K562 (cell line): ENCODE data around the gene DAD1. TPM values are rescaled to one million over a fixed set of nuclear protein-coding genes. Genes with fewer than 3 reads are reported as not detected.

Source experiments
- ARID4B ChIP-seq: sonication (generic); formaldehyde crosslinking; IDR thresholded peaks from 2 replicates; pipeline ENCODE4 v1.8.0; 2022; ENCODE audit warnings: mild to moderate bottlenecking, missing genetic modification reagents
- CBX1 ChIP-seq: sonication (generic); IDR thresholded peaks from 2 replicates; pipeline ENCODE4 v1.6.1; 2016; ENCODE audit warnings: antibody characterized with exemption, low read depth, mild to moderate bottlenecking
- CEBPB ChIP-seq: fragments of 450-650 bp; IDR thresholded peaks from 2 replicates; pipeline ENCODE4 v1.6.1; 2016; ENCODE audit warnings: missing genetic modification characterization, missing compliant biosample characterization
- EZH2 ChIP-seq: IDR thresholded peaks from 2 replicates; pipeline ENCODE4 v1.6.1; 2012; ENCODE audit warnings: low read depth, mild to moderate bottlenecking, inconsistent platforms, low read length, borderline replicate concordance
- GABPB1 ChIP-seq: sonication (generic); formaldehyde crosslinking; IDR thresholded peaks from 2 replicates; pipeline ENCODE4 v1.8.0; 2022; ENCODE audit warnings: mild to moderate bottlenecking, missing genetic modification reagents
- HMG20A ChIP-seq: fragments of 450-650 bp; formaldehyde crosslinking; conservative IDR thresholded peaks from 2 replicates; pipeline ENCODE4 v1.4.0; 2020; ENCODE audit warnings: mild to moderate bottlenecking, mixed read lengths
- HNRNPLL ChIP-seq: fragments of 200-400 bp; formaldehyde crosslinking; IDR thresholded peaks from 2 replicates; pipeline ENCODE4 v1.6.1; 2017; ENCODE audit warnings: low read length, low read depth, mild to moderate bottlenecking; ENCODE audit not compliant: poor library complexity, severe bottlenecking
- L3MBTL2 ChIP-seq: fragments of 450-650 bp; IDR thresholded peaks from 2 replicates; pipeline ENCODE4 v1.6.1; 2016; ENCODE audit warnings: mild to moderate bottlenecking, moderate library complexity
- MAFK ChIP-seq: IDR thresholded peaks from 2 replicates; pipeline ENCODE4 v1.6.1; 2011; ENCODE audit warnings: low read length, improper control_type of control experiment
- NFRKB ChIP-seq: fragments of 450-650 bp; IDR thresholded peaks from 2 replicates; pipeline ENCODE4 v1.6.1; 2016; ENCODE audit warnings: low read depth
- RAD21 ChIP-seq, 2 experiments: fragments of 250-450 bp in 1 of 2; fragments of 450-650 bp in 1 of 2; sonication (Bioruptor Pico) in 1 of 2; formaldehyde crosslinking in 1 of 2; IDR thresholded peaks in 1 of 2; conservative IDR thresholded peaks in 1 of 2; 2 replicates each; pipeline versions ENCODE4 v1.4.0 to v1.8.0; 2020 to 2022; ENCODE audit warnings: mild to moderate bottlenecking in 2 of 2, moderate library complexity in 1 of 2
- SMARCE1 ChIP-seq: fragments of 450-650 bp; IDR thresholded peaks from 2 replicates; pipeline ENCODE4 v1.7.1; 2016; ENCODE audit warnings: mild to moderate bottlenecking
- STAT6 ChIP-seq: sonication (generic); formaldehyde crosslinking; IDR thresholded peaks from 2 replicates; pipeline ENCODE4 v1.8.1; 2023; ENCODE audit warnings: mild to moderate bottlenecking, missing genetic modification reagents
- TBP ChIP-seq: optimal IDR thresholded peaks from 2 replicates; pipeline ENCODE3; 2011; ENCODE audit warnings: low read depth, low read length, improper control_type of control experiment
- U2AF2 ChIP-seq: fragments of 200-400 bp; formaldehyde crosslinking; optimal IDR thresholded peaks from 2 replicates; pipeline ENCODE3; 2017; ENCODE audit warnings: low read depth, mild to moderate bottlenecking, low read length
- ZC3H4 ChIP-seq: sonication (generic); formaldehyde crosslinking; IDR thresholded peaks from 2 replicates; pipeline ENCODE4 v1.9.0; 2021; ENCODE audit warnings: missing genetic modification reagents, borderline replicate concordance
- ZEB2 ChIP-seq: fragments of 450-650 bp; IDR thresholded peaks from 2 replicates; pipeline ENCODE4 v1.6.1; 2016
- ZFP36 ChIP-seq: fragments of 150-350 bp; IDR thresholded peaks from 2 replicates; pipeline ENCODE4 v1.6.1; 2018; ENCODE audit warnings: low read length, low read depth; ENCODE audit not compliant: partially characterized antibody
- polyA plus RNA-seq, 8 experiments: library from polyadenylated mRNA; depleted of rRNA in 4 of 8; stranded (reverse) in 5 of 8; unstranded in 3 of 8; fragments of >200 nt; fragmentation: Nextera tagmentation in 2 of 8; fragmentation: Illumina TruSeq in 1 of 8; extraction: Ambion mirVana in 2 of 8; extraction: Trizol in 1 of 8; gene quantifications; 2 replicates each; pipeline versions ENCODE4 v1.2.1 to v1.2.3, GENCODE V29; 2011 to 2014; ENCODE audit warnings: inconsistent platforms in 1 of 8, missing spikeins in 1 of 8
- total RNA-seq, 7 experiments: library from RNA; depleted of rRNA in 6 of 7; stranded (reverse); fragments of >200 nt in 6 of 7; fragmentation: Illumina TruSeq in 2 of 7; extraction: Trizol in 2 of 7; gene quantifications; 2 replicates each; pipeline versions ENCODE4 v1.2.1 to v1.2.3, GENCODE V29; 2011 to 2021; ENCODE audit warnings: low replicate concordance in 1 of 7
- TF ChIP-seq, protein P1 (sequence below): IDR thresholded peaks from 2 replicates; pipeline ENCODE4 v1.6.1; 2012; ENCODE audit warnings: low read depth, low read length, improper control_type of control experiment, borderline replicate concordance
- TF ChIP-seq, protein P2 (sequence below): fragments of 250-450 bp; sonication (Bioruptor Pico); IDR thresholded peaks from 2 replicates; pipeline ENCODE4 v1.8.0; 2022; ENCODE audit warnings: inconsistent platforms, mild to moderate bottlenecking, moderate library complexity, borderline replicate concordance

Gene DAD1
- total and polyA plus RNA-seq, 9 of the 15 experiments (the other 6 are each of a cell fraction or from before 2014, with no cell fraction given): 104 to 617 (median 222) TPM

- TF ChIP-seq EZH2 (no peak), ZFP36 (no peak), ARID4B (CRISPR knock-in tag) (no peak), L3MBTL2 (peak; percentile 79), U2AF2 (no peak), CBX1 (no peak), MAFK (no peak; the same call in 1 of the 2 replicates), ZEB2 (peak; percentile 26; the same call in 1 of the 2 replicates), CEBPB (no peak), NFRKB (no peak), HMG20A (CRISPR knock-in tag) (no peak), TBP (no peak), HNRNPLL (no peak), STAT6 (CRISPR knock-in tag) (no peak), GABPB1 (CRISPR knock-in tag) (no peak), RAD21 (CRISPR knock-in tag; conservative IDR thresholded peaks at IDR 0.05 in 1 of 2, IDR thresholded peaks at IDR 0.05 in 1 of 2) (no peak), ZC3H4 (CRISPR knock-in tag) (no peak), SMARCE1 (peak; percentile 97)
- TF ChIP-seq, protein P1, sequence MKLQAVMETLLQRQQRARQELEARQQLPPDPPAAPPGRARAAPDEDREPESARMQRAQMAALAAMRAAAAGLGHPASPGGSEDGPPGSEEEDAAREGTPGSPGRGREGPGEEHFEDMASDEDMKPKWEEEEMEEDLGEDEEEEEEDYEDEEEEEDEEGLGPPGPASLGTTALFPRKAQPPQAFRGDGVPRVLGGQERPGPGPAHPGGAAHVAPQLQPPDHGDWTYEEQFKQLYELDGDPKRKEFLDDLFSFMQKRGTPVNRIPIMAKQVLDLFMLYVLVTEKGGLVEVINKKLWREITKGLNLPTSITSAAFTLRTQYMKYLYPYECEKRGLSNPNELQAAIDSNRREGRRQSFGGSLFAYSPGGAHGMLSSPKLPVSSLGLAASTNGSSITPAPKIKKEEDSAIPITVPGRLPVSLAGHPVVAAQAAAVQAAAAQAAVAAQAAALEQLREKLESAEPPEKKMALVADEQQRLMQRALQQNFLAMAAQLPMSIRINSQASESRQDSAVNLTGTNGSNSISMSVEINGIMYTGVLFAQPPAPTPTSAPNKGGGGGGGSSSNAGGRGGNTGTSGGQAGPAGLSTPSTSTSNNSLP: no peak
- TF ChIP-seq, protein P2, sequence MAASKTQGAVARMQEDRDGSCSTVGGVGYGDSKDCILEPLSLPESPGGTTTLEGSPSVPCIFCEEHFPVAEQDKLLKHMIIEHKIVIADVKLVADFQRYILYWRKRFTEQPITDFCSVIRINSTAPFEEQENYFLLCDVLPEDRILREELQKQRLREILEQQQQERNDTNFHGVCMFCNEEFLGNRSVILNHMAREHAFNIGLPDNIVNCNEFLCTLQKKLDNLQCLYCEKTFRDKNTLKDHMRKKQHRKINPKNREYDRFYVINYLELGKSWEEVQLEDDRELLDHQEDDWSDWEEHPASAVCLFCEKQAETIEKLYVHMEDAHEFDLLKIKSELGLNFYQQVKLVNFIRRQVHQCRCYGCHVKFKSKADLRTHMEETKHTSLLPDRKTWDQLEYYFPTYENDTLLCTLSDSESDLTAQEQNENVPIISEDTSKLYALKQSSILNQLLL (CRISPR knock-in tag): no peak
These were observed 52.1 kb downstream of the DAD1 start (continued) for GRCh38 chr14:22536853-22537338.
